GM23338 (cell line): ENCODE results near the gene SLC35G4. TPM values are rescaled to one million over a fixed set of nuclear protein-coding genes. Genes with fewer than 3 reads are reported as not detected.

ENCODE experiments used
- ATAC-seq: fragments of 200-7000 bp; cut with Tn5 transposase; 3 replicates; pipeline ENCODE4 v1.9.1; 2020
- DNase-seq: peaks from one replicate; pipeline ENCODE4 v3.0.0-alpha.2; 2015; ENCODE audit warnings: low spot score
- H2AFZ ChIP-seq: fragments of 200-600 bp; sonication (generic); 2 replicates; pipeline ENCODE4 v1.8.0; 2016; ENCODE audit warnings: antibody characterized with exemption, mild to moderate bottlenecking, moderate library complexity
- H3F3A ChIP-seq: fragments of 200-600 bp; sonication (generic); replicated peaks from 2 replicates; pipeline ENCODE4 v1.8.0; 2017; ENCODE audit warnings: antibody characterized with exemption, mixed run types, low read depth
- H3K27ac ChIP-seq: fragments of 200-600 bp; sonication (generic); 2 replicates; pipeline ENCODE4 v1.6.1; 2016; ENCODE audit warnings: low read depth
- H3K27me3 ChIP-seq: fragments of 200-600 bp; sonication (generic); 2 replicates; pipeline ENCODE4 v1.8.0; 2016; ENCODE audit warnings: mild to moderate bottlenecking, mixed run types, moderate library complexity; ENCODE audit not compliant: insufficient read depth
- H3K36me3 ChIP-seq: fragments of 200-600 bp; sonication (generic); 2 replicates; pipeline ENCODE4 v1.8.0; 2016; ENCODE audit warnings: mild to moderate bottlenecking; ENCODE audit not compliant: insufficient read depth
- H3K4me1 ChIP-seq: fragments of 200-600 bp; sonication (generic); 2 replicates; pipeline ENCODE4 v1.8.0; 2016; ENCODE audit warnings: mild to moderate bottlenecking, moderate library complexity; ENCODE audit not compliant: insufficient read depth
- H3K4me2 ChIP-seq: fragments of 200-600 bp; sonication (generic); 2 replicates; pipeline ENCODE4 v1.7.1; 2017; ENCODE audit warnings: mixed run types
- H3K4me3 ChIP-seq: fragments of 200-600 bp; sonication (generic); 2 replicates; pipeline ENCODE4 v1.6.1; 2016; ENCODE audit warnings: mixed run types
- H3K79me2 ChIP-seq: fragments of 200-600 bp; sonication (generic); replicated peaks from 2 replicates; pipeline ENCODE4 v1.8.0; 2017; ENCODE audit warnings: mild to moderate bottlenecking; ENCODE audit not compliant: insufficient read depth
- H3K9me2 ChIP-seq: fragments of 200-600 bp; sonication (generic); 2 replicates; pipeline ENCODE4 v1.8.0; 2017; ENCODE audit not compliant: insufficient read depth
- H4K20me1 ChIP-seq: fragments of 200-600 bp; sonication (generic); replicated peaks from 2 replicates; pipeline ENCODE4 v1.8.0; 2017; ENCODE audit warnings: mild to moderate bottlenecking; ENCODE audit not compliant: insufficient read depth
- H3K27ac Mint-ChIP-seq: 2 replicates; pipeline ENCODE4 v1.8.0; 2020; ENCODE audit warnings: inconsistent platforms, mild to moderate bottlenecking, moderate library complexity, mixed read lengths
- H3K27me3 Mint-ChIP-seq: 3 replicates; pipeline ENCODE4 v1.8.0; 2022; ENCODE audit warnings: low read depth, mild to moderate bottlenecking, moderate library complexity, mixed read lengths, inconsistent platforms; ENCODE audit not compliant: insufficient read depth, poor library complexity
- H3K36me3 Mint-ChIP-seq: 3 replicates; pipeline ENCODE4 v1.8.0; 2021; ENCODE audit warnings: low read depth, mild to moderate bottlenecking, inconsistent platforms, moderate library complexity, mixed read lengths
- H3K4me1 Mint-ChIP-seq: 3 replicates; pipeline ENCODE4 v1.8.0; 2020; ENCODE audit warnings: mild to moderate bottlenecking, inconsistent platforms, mixed read lengths
- H3K4me3 Mint-ChIP-seq: 3 replicates; pipeline ENCODE4 v1.8.0; 2021; ENCODE audit warnings: moderate library complexity, mild to moderate bottlenecking, inconsistent platforms, mixed read lengths
- H3K9me3 Mint-ChIP-seq: 3 replicates; pipeline ENCODE4 v1.8.0; 2020; ENCODE audit warnings: moderate library complexity, mild to moderate bottlenecking, inconsistent platforms, mixed read lengths
- CREB1 ChIP-seq: fragments of 250-450 bp; sonication (Bioruptor Pico); IDR thresholded peaks from 2 replicates; pipeline ENCODE4 v1.5.0; 2020; ENCODE audit warnings: low read depth, mild to moderate bottlenecking, moderate library complexity
- CTCF ChIP-seq, 2 experiments: fragments of 200-600 bp in 1 of 2; sonication (generic) in 1 of 2; conservative IDR thresholded peaks; 2 replicates each; pipeline versions ENCODE4 v1.5.1 to v1.6.1; 2016 to 2017; ENCODE audit warnings: antibody characterized with exemption in 2 of 2, low read depth in 2 of 2, mild to moderate bottlenecking in 2 of 2, moderate library complexity in 1 of 2
- ETS1 ChIP-seq: IDR thresholded peaks from 2 replicates; pipeline ENCODE4 v1.6.1; 2016; ENCODE audit warnings: antibody characterized with exemption
- EZH2 ChIP-seq: fragments of 200-600 bp; sonication (generic); IDR thresholded peaks from one replicate; pipeline ENCODE4 v1.8.0; 2017; ENCODE audit warnings: antibody characterized with exemption, mild to moderate bottlenecking, low read depth; ENCODE audit not compliant: unreplicated experiment
- EZH2phosphoT487 ChIP-seq: fragments of 200-600 bp; sonication (generic); IDR thresholded peaks from one replicate; pipeline ENCODE4 v1.8.1; 2018; ENCODE audit warnings: antibody characterized with exemption; ENCODE audit not compliant: unreplicated experiment
- JUNB ChIP-seq: IDR thresholded peaks from one replicate; pipeline ENCODE4 v1.6.1; 2016; ENCODE audit warnings: antibody characterized with exemption; ENCODE audit not compliant: unreplicated experiment
- NANOG ChIP-seq: IDR thresholded peaks from 2 replicates; pipeline ENCODE4 v1.6.1; 2016; ENCODE audit warnings: antibody characterized with exemption, borderline replicate concordance
- POLR2AphosphoS5 ChIP-seq: IDR thresholded peaks from 2 replicates; pipeline ENCODE4 v1.6.1; 2016; ENCODE audit warnings: antibody characterized with exemption, low read depth
- REST ChIP-seq: IDR thresholded peaks from one replicate; pipeline ENCODE4 v1.6.1; 2018; ENCODE audit warnings: antibody characterized with exemption; ENCODE audit not compliant: unreplicated experiment
- STAT1 ChIP-seq: IDR thresholded peaks from one replicate; pipeline ENCODE4 v1.6.1; 2016; ENCODE audit warnings: antibody characterized with exemption; ENCODE audit not compliant: unreplicated experiment
- ZNF114 ChIP-seq: fragments of 250-450 bp; sonication (Bioruptor Pico); IDR thresholded peaks from 2 replicates; pipeline ENCODE4 v1.5.0; 2020; ENCODE audit warnings: mild to moderate bottlenecking, moderate library complexity
- ZNF331 ChIP-seq: fragments of 250-450 bp; sonication (Bioruptor Pico); IDR thresholded peaks from 2 replicates; pipeline ENCODE4 v1.5.0; 2020; ENCODE audit warnings: low read depth, mild to moderate bottlenecking, moderate library complexity
- ZNF462 ChIP-seq: fragments of 250-450 bp; sonication (Bioruptor Pico); IDR thresholded peaks from 2 replicates; pipeline ENCODE4 v1.5.0; 2020; ENCODE audit warnings: mild to moderate bottlenecking, moderate library complexity
- polyA plus RNA-seq: library from polyadenylated mRNA; unstranded; fragments of >200 nt; fragmentation: Nextera tagmentation; extraction: Ambion mirVana; gene quantifications from 2 replicates; pipeline ENCODE4 v1.2.1, GENCODE V29; 2016
- total RNA-seq: library from RNA; depleted of rRNA; stranded (reverse); fragments of >200 nt; shearing (Covaris generic); gene quantifications from 2 replicates; pipeline ENCODE4 v1.2.3, GENCODE V29; 2014

SLC35G4 gene
- total and polyA plus RNA-seq, 2 experiments from 2014 or later, result not detected

- H3K4me3 Mint-ChIP-seq, result no peak overlapping the region
- no peaks in the 10 kb centered on the region for H4K20me1 ChIP-seq
- H3K4me1 ChIP-seq, result no peaks in the 10 kb centered on the region
- H3K27ac Mint-ChIP-seq, result no peak overlapping the region
- H3K27me3 ChIP-seq, result no peaks in the 10 kb centered on the region
- no peaks in the 10 kb centered on the region for H3K9me2 ChIP-seq
- TF ChIP-seq POLR2AphosphoS5 (no peak), STAT1 (no peak), JUNB (no peak), ZNF331 (CRISPR knock-in tag) (no peak), EZH2 (no peak), REST (no peak), EZH2phosphoT487 (no peak), ZNF114 (CRISPR knock-in tag) (no peak), ZNF462 (no peak), ETS1 (no peak), CREB1 (CRISPR knock-in tag) (no peak), NANOG (no peak), CTCF (conservative IDR thresholded peaks at IDR 0.05; ENCODE audit: low read depth in 2 of 2) (no peak)
- peaks cover 2% of the 10 kb centered on the region for H3K27me3 Mint-ChIP-seq
- H3K36me3 ChIP-seq, result no peaks in the 10 kb centered on the region
- no peak for ATAC-seq
- H3K9me3 Mint-ChIP-seq, result no peaks in the 10 kb centered on the region
- no peak for DNase-seq
- H3K27ac ChIP-seq, result no peak overlapping the region
- H3K4me1 Mint-ChIP-seq, result peaks cover 8% of the 10 kb centered on the region; the same call in 2 of the 3 replicates
- no peak overlapping the region for H3K4me3 ChIP-seq
- H3K36me3 Mint-ChIP-seq, result no peaks in the 10 kb centered on the region
- no peak overlapping the region for H3K4me2 ChIP-seq
- H3K79me2 ChIP-seq, result no peaks in the 10 kb centered on the region
- no peak overlapping the region for H2AFZ ChIP-seq
- no peaks in the 10 kb centered on the region for H3F3A ChIP-seq
Observed at GRCh38 chr18:11578799-11579198, 30.6 kb upstream of the SLC35G4 start.
